Stimulated activated CD4-positive, alpha-beta T cell treated with anti-CD3 and anti-CD28 coated beads, Interleukin-15, amount 100 ng/mL, for 1 hour (primary cell): Measurements from ENCODE around the gene RAD51B.

Source experiments
- DNase-seq, 2 donors: peaks; one replicate each; pipeline ENCODE4 v3.0.0-alpha.2; 2020; ENCODE audit warnings: low read depth in 1 of 2, low spot score in 1 of 2

Gene RAD51B

DNA sequence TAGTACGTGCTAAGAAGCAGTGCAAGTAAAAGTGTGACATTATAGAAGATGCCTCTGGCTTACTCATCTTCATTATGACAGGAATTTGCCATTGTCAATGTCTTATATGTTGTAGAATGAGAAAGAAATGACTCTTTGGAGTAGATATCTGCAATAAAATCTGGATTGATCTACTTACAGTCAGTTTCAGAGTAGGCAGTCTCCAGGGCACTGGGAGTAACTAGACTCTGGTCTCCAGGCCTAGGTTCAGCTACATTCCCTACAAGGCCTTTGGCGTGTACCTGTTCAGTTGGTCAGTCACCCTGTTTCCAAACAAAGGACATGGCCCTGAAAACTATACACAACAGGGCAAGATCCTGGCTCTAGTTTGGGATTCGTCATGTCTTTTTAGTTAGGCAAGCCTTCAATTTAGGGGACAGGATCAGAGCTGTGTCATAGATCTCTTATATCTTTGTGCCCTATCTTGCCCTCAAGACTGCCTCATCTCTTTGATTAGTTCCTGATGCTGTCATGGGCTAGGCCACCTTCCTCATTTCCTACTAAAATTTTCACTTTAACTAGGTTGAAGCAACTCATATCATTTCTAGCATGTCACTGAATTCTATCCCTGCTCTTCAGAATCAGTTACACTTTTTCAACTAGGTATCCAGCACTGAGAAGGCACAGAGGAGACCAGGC, 410.0 kb downstream of the RAD51B start:
- DNase-seq: no peak

DNA sequence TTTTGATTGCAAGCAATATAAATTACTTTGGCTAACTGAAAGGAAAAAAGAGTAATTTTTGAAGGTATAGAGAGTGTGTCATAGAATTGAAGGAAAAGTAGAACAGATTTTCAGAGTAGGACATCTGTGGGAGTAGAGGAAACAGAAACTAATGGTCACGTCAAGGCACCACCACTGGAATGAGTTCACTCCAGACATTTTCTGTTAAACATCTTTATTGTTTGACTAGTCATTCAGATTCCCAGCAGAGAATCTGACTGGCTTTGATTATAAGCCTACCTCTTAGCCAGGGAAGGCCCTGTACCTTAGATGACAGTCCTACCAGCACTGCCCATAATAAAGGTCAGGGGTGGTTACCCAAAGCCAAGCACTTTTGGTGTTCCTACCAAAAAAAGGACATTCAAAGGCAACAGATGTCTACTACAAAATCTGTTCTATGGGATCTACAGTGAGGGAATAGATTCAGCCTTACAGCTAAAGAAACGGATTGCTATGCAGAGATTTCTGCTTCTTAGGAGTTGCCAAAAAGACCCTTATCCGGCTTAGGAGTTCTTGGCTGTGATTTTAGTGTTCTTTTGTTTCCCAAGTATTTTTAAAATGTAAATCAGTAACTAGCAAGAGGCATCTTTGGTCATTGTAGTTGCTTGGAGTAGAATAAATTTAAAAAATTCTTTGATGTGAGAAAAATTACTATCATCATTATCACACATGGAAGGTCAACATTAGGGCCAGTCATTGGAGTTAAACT, 410.8 kb downstream of the RAD51B start:
- DNase-seq: no peak

DNA sequence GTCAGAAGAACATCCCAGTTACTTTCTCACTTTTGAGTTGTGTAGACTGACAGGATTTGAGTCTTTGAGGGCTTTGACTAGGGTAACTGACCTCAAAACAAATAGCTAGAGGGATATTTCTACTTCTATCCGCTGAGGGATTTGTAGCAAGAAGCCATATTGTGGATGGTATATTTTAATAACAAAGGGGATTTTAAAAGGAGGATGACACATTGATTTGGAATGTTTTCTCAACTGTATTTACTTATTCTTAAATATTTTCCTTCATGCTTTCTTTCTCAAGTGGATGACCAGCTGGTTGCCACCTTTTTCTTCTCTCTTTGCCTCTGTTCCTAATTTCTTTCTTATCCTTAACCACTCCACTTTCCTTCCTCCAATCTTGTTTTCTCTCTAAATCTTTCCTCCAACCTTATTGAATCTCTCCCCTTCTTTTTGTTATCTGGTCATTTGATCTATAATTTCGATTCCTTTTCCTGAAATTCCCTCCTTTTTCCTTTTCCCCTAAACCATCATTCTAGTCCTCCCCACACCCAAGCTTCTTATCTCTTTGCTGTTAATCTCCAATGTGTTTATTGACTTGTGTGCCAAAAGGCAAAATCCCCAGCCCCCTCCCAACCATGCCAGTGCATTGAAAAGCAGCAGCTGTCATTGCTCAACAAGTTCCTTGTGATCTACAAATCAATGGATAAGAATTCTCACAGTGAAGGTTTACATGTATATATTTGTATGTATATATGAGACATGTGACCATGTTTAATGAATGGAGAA, 411.6 kb downstream of the RAD51B start:
- DNase-seq: no peak

DNA sequence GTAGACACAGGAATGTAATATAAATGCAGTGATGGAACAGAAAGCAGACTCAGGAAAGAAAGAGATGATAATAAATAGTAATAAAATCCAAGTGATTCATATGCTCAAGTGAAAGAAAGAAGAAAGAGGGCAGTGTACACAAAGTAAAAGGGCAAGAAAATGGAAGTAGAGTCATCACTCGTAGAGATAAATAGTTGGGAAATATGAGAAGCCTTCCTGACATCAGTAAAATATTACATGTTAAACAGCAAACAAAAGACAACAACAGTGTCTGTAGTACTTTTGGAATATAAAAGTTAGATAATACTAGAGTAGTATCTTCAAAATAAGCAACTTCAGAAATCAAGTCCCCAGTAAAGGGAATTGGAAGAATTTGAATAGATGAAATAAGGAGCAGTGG, 412.3 kb downstream of the RAD51B start:
- DNase-seq: no peak

DNA sequence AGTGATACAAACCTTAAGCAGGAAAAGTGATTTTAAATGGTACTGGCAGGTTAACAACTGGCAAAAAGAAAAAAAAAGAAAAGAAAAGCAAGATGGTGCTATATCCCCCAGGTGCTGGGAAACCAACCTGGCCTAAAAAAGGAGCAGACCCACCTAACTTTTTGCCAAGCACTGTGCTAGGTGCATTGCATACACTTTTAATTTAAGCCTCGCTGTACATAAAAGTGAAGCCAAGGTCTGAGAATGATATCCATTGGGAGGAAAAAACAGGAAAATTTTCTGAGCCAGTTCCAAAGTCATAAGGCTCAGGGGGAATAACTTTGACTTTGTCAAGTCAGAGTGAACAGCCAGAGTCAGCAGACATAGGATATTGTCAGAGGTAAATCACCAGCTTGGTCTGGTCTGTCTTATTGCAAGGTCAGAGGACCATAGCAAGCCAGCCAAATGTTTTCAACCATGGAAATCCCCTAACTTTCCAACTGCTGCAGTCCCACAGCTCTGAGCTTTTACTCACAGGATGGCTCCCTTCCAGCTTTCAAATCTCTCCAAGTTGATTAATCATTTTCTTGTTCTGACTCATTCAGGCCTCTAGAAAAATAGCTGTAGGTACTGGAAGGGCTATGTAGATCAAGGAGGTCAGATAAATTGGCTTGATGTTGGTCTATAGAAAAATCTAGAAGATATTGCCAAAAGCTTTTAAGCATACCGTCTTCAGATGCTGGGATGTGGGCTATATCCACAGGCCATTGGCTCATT, 412.9 kb downstream of the RAD51B start:
- no peak for DNase-seq

DNA sequence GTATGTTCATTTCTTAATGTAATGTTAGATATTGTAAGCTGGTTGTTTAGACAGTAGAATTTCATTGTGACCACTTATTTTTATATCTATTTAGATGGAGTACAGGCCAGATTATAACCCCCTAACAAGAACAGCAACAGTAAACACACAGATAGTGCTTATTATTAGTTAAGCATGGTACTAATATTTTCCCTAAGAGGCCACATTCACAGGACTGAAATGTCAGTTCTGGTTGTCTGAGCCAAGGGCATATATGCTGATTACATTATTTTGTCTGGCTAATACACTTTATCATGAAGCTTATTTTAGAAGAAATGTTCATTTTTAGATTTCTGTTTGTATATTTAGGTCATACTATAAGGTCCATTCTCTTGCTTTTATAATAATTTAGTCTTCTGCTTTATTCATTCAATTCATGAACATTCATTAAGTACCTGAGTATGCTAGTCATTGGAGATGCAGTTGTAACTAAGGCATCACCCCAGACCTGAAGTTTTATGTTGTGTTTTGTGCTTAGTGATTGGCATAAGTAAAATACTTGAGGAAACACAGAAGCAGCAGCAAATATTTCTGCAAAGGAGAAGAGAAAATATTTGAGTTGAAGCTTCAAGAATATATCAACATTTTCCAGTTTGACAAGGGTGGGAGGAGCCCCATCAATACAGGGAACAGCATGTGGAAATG, 413.7 kb downstream of the RAD51B start:
- DNase-seq: no peak

DNA sequence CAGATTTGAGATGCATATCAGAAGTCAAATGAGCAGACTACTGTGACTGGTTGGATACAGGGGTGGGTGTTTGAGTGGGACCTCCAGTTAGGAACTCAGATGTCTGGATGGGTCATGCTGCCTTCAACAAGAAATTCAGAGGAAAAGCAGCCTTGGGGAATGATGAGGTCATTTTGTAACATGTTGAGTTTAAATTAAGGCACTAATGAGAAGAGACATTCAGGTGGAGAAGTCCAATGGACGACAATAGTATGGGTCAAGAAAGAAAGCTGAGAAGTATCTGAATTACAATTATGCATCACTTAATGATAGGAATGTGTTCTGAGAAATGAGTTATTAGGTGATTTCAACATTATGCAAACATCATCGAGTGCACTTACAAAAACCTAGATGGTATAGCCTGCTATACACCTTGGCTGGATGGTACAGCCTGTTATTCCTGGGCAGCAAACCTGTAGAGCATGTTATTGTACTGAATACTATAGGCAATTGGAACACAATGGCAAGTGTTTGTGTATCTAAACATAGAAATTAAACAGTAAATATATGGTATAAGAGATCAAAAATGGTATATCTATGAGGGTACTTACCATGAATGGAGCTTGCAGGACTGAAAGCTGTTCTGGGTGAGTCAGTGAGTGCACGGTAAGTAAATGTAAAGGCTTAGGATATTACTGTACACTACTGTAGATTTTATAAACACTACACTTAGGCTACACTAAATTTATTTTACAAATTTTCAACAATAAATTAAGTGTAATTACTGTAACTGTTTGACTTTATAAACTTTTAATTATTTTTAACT, 414.7 kb downstream of the RAD51B start:
- no peak for DNase-seq

DNA sequence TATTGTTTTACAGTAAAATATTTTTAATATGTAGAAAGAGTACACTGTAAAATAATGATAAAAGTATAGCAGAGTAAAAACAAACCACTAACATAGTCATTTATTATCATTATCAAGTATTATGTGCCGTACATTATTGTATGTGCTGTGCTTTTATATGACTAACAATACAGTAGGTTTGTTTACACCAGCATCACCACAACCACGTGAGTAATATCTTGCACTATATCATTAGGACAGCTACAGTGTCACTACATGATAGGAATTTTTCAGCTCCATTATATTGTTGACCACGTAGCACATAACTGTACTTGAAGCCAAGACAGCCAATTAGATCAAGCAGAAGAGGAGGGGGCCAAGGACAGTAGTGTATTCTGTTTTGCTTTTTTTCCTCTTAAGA, 415.4 kb downstream of the RAD51B start:
- no peak for DNase-seq

DNA sequence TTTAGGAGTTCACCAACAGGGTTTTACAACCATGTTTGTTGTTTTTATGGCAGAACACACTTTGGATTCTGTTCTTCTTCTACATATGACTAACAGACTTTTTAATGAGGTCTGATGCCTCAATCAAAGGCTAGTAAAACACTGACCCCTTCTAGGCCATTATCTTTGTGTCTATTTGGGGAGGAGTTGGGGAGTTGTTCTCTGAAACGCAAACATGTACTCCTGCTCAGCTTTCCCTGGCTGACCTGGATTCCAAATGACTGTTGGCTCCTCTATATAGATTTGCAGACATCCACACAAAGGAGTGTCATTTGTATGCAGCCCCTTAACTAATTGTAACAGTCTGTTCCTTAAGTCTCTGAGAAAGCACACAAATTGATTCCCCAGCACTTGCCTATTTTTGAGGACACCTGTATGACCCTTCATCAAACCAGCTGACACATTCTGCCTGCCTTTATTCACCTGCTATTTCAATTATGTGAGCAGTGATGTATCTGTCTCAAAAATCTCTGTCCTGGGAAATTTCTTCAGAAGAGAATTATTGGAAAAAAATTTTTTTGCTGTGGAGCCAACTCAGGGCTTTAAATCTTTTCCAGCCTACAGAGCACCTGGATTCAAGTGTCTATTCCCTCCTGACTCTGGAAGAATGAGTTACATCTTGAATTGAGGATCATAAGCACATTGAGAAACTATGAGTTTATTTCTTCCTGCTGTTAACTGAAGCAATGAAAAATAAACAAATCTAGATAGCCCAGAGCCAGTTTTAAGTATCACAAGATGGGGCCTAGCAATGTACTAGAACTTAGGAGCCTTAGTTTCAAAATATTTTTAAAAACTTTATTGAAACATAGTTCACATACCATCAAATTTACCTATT, 417.2 kb downstream of the RAD51B start:
- no peak for DNase-seq

DNA sequence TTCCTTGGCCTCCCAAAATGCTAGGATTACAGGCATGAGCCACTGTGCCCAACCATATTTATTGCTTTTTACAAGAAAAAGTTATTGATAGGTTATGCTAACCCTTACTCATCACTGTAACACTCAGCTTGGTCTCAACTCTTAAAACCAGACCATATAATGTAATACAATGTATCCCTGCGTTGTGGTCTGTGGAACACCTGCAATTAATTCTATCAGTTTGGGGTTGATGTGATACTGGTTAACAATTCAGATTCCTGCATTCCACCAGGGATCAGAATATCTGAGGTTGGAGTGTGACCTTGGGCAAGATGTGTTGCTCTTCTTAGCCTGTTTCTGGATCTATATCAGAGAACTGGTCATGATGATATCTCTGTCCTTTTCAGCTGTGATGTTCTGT, 419.0 kb downstream of the RAD51B start:
- no peak for DNase-seq

DNA sequence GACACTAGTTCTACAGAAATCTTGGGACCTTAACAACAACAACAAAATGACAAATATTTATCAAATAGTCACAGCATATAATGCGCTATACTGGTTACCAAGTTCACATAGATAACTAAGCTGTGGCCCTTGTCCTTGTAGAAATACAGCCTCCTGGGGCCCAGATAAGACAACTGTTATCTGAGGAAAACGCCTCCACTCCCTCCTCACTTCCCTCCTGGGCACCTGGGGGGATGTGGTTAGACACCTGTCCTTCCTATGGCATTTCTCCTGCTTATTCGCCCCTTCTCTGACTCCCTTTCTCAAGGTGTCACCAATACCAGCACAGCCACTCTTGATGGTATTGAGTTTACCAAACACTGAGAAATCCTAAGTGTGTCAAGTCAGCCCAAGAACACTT, 419.4 kb downstream of the RAD51B start:
- DNase-seq: no peak

DNA sequence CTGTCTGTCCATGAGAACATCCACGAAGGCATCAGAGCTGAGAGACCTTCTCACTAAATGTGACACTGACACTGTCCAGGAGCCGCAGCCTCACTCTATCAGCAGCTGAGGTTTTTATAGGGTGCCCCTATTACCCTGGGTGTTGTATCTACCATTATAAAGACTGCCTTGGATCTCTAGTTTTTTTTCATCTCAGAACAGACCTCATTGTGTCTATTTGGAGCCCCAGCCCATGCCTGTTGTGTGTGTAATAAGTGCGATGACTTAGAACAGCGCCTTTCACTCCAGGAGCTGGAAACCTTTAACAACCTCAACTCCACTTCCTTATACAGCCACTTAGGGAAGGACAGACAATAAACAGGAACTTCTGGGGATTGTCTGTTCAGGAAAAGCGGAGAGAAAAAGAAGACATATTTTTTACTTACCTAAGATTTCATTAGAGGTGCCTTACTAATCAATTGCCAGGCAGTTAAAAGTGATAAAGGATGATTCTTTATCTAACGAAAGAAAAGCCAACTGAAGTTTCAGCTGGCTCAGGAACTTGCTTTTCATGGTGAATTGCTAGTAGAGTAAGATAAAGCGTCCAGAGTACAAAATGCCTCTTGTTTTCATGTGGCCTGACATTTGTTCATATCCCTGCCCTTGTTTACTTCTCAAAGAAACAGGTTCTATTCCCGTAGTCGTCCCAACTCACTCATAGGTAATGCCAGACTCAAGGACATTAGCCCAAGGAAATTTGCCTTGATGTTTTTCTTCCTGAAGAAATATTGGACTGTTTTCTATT, 420.6 kb downstream of the RAD51B start:
- no peak for DNase-seq

DNA sequence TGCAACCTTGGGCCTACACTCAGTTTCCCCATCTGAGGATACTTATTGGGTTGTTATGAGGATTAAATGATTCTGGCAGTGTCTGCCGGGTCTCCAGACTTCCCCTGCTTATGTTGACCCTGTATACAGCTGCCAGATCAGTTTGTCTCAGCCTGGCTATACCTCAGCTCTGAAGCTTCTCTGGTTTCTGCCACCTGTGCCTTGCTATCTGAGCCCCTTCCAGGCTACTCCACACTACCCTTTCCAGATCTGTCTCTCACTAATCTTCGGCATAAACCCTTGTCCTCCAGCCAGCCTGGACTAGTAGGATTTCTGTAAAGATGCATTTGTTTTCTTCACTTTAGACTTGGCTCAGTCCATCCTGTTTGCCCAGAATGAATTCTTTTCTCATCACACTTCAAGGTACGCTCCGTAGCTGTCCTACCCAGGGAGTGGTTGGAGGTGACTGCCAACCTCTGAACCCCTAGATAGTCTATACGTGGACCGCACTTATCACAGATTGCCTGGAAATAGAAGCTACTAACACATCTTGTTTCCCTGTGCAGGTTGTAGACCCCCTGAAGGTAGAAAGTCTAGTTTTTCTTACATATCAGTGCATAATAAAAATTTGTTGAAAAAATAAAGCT, 422.4 kb downstream of the RAD51B start:
- DNase-seq: no peak

DNA sequence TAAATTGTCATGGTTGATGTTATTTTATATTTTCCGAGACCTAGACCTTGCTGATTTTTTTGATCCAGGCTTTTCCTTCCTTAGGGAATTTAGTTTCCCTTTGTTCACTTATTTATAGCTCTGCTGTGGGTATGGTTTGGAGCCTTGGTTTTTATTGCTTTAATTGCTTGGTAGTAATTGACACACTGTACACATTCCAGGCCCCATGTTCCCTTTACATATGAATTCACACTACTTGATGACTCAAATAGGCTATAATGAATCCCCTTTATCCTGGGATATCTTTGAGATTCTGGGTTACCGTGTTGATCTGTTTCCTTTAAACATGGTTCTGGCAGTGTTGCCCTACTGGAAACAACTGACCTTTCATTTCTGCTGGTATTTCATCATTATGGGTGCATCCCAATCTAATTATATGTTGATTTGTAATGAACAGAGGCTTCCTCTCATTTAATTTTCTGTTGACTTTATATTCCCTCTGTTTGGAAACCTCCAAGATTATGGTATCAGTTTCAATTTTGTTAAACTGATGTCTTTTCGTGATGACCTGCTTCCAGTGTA, 424.0 kb downstream of the RAD51B start:
- no peak for DNase-seq

DNA sequence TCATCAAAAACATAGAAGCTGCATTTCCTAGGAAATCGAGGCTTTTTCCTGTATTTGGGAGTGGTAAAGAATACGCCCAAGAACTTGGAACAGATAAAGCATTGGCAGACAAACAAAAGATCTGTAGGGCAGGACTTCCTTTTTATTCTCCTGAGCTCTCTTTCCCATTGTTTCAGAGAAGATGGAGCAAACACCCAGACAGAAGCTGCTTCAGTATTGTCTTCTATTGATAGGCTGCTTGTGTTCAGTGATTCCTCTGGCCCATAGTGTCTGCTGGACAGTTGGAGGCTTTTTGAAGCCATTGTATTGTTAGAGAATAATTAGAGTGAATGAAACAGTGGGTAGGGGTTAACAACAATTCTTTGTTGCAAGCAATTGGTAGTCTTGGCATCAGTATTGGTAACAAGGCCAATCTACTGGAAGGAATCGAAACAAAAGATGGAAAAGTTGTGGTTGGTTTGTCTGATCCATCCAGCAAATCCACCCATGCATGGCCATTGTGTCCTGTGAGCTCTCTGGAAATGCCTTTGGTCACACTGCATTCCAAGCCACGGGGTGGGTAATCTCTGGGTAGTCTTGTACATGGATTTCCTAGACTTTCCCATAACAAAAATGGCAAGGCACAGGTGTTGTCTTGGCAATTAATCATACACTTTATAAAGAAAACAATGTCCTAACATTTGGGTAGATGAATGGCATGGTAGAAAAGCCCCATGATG, 424.8 kb downstream of the RAD51B start:
- DNase-seq: no peak

DNA sequence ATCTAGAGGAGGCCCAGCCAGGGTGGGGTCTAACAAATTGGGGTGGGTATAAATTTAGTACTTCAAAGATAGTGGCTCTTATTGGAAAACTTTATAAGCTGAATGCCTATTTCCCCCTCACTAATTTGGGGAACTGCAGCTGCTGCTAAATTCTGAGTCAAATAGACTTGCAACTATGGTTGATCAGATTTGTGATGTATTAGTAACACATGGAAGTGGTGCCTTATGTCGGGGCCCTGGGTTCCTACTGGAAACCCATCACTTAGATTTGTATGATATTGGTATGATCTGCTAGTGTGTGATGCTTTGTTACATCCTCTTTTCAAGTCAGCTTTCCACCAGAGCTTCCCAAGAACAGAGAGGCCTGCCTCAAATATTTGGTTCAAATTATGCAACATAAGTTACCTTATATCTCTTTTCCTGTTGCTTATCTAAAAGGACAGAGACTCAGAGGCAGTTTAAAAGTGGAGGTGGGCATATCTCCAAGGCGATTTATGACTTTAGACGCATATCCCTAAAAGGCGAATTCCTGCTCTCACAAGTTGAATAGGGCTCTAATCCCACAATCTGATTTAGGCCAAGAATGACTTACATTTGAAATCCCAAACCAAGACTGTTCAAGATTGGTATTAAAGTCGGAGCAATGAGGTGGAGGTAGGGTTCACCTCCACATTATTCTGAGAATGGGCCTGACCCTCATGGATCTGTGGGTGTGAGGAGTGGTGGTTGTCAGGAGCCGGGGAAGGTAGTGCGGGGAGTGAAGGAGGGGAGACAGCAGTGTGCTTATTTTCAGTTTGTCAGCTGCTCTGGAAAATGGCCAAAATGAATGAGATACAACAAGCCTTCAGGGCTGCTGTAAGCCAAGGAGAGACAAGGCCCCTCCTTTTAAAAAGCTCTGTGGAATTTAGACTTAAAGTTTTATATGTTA, 425.8 kb downstream of the RAD51B start:
- DNase-seq: no peak
